Measurements from ENCODE around the gene MTA3.
A peak's percentile ranks its signal among the peaks of the same experiment; 100 is the strongest.

DNA sequence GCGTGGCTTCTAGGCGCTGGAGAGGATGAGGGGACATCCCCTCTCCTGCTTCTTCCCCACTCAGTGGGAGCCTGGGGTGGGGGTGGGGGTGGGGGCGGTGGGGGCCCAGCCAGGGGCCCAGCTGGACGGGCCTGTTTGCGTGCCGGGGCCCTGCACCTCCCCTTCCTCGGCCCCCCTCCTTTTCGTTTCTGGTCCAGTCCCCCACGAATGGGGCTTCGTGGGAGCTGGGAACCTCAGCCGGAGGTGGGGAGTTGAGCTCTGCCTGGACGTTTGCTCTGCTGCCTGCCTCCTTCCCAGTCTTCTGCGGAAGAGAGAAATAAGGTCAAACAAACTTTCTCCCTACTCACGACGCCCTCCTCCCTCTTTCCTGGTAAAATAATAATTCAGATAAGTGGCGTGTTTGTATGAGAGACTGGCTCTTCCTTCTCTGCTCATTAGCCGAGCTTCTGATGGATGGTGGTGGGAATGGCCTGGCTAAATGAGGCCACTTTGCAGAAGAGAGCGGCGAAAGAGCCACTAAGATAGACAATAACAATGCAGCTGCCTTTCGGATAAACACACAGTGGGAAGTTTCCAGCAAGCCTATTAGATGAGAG, 782 bp downstream of the MTA3 start:
- TF ChIP-seq ZBTB7A (IDR thresholded peaks at IDR 0.05; ENCODE audit: low read depth): 0 out of 2 replicates have a peak, but pooled peaks have one; percentile 26
- TF ChIP-seq FOXM1 (IDR thresholded peaks at IDR 0.05; ENCODE audit: borderline replicate concordance, low read depth): no peak
- TF ChIP-seq, protein P1, sequence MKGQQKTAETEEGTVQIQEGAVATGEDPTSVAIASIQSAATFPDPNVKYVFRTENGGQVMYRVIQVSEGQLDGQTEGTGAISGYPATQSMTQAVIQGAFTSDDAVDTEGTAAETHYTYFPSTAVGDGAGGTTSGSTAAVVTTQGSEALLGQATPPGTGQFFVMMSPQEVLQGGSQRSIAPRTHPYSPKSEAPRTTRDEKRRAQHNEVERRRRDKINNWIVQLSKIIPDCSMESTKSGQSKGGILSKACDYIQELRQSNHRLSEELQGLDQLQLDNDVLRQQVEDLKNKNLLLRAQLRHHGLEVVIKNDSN (IDR thresholded peaks at IDR 0.05): no peak
- no peak for TF ChIP-seq RAD21 (IDR thresholded peaks at IDR 0.05; ENCODE audit: low read depth)
